ENCODE results near the gene TRIM69.
A peak's percentile ranks its signal among the peaks of the same experiment; 100 is the strongest.
"Not testable (repeated sequence)": the region's sequence is repeated elsewhere in the genome, so short reads cannot be mapped to it uniquely, and the experiment has no call there.

TRIM69 gene

DNA sequence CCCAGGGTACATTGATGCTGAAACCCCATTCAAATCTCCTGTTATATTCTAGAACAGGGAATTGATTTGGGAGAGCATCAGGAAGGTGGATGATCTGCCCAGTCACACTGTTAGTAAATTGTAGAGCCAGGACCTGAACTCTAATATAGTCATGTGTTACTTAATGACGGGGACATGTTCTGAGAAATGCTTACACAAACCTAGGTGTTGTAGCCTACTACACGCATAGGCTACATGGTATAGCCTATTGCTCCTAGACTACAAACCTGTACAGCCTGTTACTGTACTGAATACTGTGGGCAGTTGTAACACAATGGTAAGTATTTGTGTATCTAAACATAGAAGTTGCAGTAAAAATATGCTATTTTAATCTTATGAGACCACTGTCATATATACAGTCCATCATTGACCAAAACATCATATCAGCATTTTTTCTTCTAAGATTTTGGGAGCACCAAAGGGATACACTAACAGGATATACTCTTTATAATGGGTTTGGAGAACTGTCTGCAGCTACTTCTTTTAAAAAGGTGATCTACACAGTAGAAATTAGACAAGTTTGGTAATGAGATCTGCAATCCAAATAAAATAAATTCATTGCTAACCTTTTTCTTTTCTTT is 19.2 kb upstream of the TRIM69 start:
- ATAC-seq, result peak in 1 of 2 donors; percentile 7

DNA sequence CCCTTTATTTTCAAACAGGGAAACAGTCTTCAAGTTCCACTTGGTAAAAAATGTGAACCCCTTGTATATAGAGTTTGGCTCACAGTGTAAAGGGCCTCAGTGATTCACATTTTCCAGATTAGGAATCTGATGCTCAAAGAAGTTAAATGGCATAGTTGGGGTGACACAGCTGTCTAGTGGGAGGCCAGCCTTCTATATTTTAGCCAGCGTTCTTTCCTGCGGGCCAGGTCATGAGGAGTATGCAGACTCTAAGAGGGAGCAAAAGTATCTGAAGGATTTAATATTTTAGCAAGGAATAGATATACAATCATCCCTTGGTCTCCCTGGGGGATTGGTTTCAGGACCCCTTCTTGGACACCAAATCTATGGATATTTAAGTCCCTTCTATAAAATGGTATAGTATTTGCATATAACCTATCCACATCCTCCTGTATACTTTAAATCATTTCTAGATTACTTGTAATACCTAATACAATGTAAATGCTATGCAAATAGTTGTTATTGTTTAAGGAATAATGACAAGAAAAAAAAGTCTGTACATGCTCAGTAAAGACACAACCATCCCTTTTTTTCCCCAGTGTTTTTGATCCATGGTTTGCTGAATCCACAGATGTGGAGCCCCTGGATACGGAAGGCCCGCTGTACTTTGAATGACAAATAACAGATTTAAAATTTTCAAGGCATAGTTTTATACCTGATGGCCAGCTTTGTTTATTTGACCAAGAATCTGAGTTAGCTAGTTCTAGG is 18.0 kb upstream of the TRIM69 start:
- ATAC-seq, result no peak

DNA sequence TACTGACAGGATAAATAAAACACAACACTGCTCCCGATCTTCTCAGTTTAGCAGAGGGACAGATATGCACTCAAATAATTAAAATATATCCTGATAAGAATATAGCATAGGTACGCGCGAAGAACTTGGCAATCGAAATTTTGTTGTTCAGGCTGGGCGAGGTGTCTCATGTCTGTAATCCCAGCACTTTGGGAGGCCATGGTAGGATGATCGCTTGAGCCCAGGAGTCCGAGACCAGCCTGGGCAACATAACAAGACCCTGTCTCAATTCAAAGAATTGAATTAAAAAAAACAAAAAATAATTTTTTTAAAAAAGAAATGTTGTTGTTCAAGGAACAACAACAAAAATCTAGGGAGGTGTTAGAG is 17.4 kb upstream of the TRIM69 start:
- no peak for ATAC-seq

DNA sequence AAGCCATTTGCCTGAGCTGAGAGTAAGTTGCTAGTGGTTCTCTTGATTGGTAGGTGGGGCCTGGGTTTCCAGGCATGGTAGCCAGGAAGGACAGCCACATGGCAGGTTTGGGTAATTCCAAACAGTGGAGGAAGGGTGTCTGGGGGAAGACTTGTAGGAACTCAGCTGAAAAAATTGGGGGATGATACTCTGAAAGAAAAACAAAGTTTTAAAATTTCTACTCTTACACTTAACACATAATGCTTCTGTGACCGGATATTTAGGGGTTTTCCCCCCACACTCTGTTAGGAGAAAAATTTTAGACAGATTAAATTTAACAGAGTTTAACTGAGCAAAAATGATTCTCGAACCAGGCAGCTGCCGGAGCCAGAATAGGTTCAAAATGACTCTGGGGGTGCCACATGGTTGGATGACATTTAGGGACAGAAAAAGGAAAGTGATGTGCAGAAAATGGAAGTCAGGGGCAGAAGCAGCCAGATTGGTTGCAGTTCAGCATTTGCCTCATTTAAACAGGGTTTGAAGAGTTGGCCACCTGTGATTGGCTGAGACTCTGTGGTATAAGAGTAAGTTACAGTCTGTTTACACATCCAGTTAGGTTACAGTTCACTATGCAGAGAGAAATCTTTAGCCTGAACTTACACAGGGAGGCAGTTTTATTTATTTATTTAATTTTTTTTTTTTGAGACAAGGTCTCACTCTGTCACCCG is 16.9 kb upstream of the TRIM69 start:
- peak; percentile 70 to 71 for ATAC-seq

DNA sequence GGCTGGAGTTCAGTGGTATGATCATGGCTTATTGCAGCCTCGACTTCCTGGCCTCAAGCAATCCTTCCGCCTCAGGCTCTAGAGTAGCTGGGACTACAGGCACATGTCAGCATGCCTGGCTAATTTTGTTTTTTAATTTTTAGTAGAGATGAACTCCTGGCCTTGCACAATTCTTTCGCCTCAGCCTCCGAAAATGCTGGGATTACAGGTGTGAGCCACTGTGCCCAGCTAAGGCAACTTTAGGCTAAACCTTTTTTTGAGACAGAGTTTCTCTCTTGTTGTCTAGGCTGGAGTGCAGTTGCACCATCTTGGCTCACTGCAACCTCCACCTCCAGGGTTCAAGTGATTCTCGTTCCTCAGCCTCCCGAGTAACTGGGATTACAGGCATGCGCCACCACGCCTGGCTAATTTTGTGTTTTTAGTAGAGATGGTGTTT is 16.3 kb upstream of the TRIM69 start:
- ATAC-seq, result not testable (repeated sequence)

DNA sequence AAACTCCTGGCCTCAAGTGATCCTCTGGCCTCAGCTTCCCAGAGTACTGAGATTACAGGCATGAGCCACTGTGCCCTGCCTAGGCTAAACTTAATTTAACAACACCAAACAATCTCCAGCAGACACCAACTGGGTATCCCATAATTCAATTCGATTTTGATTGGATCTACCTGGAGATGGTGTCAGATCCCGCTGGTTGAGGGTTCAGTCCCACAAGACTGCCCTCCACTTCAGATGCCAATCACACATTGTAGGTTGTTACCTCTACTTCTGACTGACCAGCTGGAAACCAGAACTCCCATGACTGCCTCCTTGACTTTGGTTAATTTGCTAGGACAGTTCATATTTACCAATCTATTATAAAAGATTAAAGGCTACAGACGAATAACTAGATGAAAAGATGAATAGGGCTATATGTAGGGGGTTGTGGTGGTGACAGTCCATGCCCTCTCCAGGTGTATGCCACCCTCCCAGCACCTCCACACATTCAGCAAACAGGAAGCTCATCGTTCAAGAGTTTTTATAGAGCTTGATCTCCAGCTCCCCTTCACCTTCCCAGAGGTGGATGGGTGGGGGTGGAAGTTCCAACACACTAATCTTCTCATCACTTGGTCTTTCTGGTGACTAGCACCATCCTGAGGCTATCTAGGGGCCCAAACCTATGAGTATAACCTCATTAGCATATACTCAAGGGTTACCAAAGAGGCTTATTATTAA is 15.7 kb upstream of the TRIM69 start:
- no peak for ATAC-seq

DNA sequence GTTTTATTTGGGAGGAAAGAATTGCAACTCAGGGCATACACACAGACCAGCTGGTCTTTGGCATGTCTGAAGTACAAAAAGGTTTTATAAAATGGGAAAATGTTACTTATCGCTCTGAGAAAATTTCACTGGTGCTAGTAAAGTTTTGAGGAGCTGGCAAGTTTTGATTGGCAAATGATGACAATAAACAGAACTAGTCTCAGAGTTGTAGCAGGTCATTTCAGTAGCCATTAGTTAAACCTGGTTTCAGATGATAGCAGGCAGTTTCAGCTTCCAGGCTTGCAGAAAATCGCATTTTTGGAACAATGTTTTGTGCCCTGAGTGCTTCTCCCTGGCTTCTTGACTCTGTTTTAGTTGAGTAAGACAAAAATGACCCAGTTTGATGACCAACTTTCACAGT is 14.3 kb upstream of the TRIM69 start:
- no peak for ATAC-seq

DNA sequence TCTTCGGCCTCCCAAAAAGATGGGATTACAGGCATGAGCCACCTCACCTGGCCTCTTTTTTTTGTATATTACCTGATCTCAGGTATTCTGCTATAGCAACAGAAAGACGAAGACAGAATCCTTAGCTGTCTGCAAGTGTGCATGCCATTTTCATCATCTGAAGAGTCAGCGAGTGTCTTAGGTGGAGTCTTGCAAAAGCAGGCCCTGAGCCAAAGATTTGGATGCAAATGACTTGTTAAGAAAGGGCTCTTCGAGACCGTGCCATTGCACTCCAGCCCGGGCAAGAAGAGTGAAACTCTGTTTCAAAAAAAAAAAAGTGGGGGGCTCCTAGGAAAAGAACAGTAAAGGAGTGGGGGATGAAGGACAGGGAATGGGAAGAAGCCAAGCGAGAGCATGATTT is 10.2 kb upstream of the TRIM69 start:
- ATAC-seq, result no peak

DNA sequence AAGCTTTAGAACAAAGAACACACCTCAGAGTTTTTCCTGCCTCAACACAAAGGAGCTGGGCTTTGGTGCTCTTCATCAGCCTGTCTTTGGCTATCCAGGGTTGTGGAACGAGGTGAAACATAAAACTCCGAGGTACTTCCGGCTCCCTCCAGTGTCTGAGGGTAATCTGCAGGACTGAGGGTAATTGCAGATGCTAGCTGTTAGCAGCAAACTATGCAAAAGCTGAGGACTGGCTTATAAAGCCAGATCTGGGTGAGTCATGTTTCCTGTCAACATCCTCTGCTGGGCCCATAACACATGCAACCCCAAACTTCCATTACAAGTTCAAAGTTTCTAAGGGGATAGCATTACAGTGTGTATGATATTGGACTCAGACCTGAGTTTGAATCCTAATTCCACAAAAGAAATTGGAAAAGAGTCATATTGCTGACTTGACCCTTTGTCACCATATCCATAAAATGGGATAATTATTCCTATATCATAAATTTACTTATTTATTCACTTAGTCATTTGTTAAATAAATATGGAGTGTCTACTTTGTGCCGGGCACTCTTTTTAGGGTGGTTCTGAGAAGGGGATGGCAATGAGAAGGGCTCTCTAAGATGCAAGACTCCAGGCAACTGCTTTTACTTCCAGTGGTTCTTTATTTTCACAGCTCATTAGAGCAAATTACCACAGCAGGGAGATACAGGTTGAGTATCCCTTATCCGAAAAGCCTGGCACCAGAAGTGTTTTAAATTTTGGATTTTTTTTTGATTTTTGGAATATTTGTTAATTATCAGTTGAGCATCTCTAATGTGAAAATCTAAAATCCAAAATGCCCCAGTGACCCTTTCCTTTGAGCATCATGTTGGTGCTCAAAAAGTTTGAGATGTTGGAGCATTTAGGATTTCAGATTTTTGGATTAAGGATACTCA is 9.5 kb upstream of the TRIM69 start:
- ATAC-seq, result peak; percentile 51 to 52

DNA sequence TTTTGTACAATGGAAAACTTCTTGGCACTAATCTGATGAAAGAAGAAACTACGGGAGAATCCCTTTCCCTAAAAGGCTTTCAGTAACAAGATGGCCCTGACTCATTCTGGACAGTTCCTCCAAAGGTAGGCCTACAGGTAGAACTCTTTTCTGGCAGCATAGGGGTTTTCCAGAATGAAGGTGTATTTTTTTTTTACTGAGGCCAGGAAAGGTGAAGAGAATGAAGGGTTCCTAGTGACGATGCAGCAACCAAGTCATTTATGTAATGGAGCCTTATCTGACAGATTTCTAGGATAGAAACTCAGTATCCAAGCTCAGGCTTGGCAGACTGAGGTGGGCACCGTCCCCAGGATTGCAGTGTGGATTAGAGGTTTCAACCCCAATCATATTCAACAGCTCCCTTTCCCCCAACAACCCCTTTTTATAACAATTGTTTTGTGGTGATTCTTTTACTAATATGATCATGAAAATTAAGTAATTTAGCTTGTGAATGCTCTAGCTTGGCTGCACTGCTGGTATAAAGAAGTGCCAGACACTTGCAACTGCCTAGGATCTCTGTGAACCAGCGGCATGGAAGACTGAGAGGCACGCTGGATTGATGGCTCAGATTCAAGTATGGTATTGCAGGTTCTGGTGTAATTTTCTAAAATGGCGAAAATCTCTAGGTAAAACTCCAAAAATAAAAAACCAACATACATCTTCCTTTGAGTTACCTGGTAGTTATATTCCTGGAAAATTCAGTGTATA is 8.7 kb upstream of the TRIM69 start:
- no peak for ATAC-seq

DNA sequence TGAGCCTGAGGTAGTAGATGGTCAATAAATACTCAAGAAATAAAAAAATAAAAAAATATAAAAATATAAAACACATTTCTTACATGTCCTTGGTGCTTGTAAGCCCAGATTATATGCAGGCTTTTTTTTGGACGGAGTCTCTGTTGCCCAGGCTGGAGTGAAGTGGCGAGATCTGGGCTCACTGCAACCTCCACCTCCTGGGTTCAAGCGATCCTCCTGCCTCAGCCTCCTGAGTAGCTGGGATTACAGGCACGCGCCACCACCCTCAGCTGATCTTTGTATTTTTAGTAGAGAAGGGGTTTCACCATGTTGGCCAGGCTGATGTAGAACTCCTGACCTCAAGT is 8.1 kb upstream of the TRIM69 start:
- ATAC-seq, result not testable (repeated sequence)

DNA sequence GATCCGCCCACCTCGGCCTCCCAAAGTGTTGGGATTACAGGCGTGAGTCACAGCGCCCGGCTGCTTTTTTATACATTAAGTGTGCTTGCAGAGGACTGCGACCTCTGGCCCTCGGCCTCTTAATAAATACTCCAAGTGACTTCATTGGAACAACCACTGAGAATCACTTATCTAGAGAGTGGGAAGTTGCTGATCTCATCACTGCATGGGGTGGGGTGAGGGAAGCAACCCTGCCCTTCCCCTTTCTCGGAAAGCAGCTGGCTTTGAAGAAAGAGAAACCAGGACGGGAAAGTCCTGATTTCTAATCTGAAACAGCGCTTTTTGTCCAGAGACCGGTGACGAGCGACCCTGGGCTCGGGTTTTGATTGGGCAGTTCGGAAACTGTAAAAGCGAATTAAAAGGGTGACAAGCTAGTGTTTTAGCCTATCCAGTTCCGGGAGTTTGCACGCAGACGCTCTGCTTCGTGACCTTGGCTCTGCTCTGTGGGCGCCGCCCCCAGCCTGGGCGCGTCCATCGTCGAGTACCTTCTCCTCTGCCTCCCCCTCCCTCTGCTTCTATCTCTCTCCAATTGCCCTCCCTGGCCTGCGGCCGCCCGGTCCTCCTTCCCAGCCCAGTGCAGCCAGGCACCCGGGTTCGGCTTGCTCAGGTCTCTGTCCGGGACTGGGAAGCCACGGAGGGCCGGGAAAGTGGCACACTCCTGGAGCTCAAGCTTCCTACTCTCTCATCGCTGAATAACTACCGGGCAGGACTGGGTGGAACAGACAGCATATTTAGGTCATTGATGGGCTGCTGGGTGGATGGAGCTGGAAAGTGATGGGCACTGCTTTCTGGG is 7.5 kb upstream of the TRIM69 start:
- ATAC-seq, result peak; percentile 80 to 82

DNA sequence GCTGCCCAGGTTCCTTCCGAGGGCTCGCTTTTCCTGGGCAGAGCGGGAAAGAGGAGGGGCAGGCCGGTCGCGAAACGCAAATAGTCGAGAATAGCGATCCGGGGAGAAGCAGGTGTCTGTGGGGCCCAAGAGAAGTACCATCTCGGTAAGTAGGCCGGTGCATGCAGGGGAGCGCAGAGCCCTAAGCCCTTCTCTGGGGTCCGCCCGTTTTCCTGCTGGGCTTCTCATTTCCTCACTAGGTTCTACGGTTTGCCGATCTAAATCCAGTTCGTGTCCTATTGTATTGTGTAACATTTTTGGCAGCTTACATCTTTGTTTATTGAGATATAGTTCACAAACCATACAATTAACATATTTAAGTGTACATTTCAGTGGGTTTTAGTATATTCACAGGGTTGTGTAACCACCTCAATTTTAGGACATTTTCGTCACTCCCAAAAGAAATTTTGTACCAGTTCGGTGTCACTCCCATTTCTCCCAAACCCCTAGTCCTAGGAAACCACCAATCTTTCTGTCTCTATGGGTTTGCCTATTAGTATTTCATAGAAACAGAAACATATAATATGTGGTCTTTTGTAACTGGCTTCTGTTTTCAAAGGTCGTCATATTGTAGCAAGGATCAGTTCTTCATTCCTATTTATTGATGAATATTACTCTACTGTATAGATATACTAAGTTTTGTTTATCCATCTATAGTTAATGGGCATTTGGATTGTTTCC is 6.8 kb upstream of the TRIM69 start:
- peak in 1 of 2 donors; percentile 4 for ATAC-seq

DNA sequence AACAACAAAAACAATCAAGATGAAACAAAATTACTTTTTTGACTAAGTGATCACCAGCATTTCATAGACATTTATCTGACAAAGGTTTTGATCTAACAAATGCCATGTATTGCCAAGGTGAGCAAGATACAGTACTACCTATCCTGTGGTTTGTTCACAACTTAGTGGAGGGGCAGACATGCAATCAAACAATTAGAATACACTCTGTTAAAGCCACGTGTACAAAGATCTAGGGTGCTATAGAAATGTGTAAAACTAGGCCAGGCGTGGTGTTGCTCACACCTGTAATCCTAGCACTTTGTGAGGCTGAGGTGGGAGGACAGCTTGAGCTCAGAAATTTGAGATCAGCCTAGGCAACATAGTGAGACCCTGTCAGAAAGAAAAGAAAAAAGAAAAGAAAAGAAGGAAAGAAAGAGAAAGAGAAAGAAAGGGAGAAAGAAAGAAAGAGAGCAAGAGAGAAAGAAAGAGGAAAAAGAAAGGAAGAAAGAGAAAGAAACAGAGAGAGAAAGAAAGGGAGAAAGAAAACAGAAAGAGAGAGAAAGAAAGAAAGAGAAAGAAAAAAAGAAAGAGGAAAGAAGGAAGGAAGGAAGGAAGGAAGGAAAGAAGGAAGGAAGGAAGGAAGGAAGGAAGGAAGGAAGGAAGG is 1.4 kb upstream of the TRIM69 start:
- ATAC-seq, result peak; percentile 24 to 25

DNA sequence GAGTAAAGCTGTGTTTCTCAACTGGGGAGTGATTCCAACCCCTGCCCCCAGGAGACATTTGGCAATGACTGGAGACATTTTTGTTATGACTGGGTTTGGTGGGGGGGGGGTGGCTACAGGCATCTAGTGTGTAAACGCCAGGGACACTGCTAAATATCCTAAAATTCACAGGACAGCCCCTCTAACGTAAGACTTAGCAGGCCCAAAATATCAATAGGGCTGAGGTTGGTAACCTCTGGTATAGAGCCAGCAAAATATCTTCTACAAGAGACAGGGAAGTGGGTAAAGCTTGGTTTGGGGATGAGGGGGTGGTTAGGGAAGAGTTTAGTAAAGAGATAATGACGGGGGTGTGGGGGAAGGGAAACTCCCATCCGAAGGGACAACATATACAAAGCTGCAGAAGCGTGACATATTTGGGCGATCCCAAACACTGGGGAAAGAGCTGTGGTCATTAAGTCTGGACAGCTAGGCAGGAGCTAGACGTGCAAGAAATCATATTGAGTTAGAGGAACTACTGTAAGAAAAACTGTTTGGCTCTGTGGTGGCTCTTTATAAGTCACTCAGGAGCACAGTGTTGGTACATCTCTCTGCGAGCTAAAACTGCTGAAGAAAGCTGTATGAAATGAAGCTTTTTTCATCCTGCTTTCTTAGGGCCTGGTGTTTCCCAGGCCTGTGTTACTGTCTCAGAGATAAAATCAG is 697 bp upstream of the TRIM69 start:
- ATAC-seq, result peak; percentile 57 to 59

DNA sequence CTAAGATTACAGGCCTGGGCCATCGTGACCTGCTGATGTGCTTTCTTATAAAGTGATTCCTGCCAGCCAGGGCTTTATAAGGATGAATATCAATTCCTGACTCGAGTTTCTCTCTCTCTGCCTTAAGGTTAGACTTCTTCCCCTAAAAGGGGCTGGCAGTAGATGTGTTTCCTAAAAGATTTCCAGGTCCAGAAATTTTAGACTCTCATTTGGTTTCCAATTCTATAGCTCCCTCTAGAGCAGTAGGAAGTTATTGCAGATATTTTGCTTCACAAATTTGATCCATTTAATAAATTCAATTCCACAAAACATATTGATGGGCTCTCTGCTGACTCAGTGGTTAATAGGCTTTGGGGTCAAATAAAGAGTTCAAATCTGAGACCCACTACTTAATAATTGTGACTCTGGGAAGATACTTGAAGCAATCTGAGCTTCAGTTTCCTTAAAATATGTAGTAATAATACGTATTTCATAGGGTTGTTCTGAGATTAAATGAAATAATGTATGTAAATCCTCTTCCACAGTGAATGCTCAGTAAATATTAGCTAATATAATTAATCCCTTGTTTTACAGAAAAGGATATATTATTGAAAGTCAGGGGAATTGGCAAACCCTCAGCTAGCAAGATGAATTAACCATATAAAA is 2.1 kb downstream of the TRIM69 start:
- no peak for ATAC-seq

DNA sequence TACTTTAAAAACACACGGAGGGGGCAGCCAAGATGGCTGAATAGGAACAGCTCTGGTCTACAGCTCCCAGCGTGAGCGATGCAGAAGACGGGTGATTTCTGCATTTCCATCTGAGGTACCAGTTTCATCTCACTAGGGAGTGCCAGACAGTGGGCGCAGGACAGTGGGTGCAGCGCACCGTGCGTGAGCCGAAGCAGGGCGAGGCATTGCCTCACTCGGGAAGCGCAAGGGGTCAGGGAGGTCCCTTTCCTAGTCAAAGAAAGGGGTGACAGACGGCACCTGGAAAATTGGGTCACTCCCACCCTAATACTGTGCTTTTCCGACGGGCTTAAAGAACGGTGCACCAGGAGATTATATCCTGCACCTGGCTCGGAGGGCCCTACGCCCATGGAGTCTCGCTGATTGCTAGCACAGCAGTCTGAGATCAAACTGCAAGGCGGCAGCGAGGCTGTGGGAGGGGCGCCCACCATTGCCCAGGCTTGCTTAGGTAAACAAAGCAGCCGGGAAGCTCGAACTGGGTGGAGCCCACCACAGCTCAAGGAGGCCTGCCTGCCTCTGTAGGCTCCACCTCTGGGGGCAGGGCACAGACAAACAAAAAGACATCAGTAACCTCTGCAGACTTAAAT is 3.0 kb downstream of the TRIM69 start:
- not testable (repeated sequence) for ATAC-seq

DNA sequence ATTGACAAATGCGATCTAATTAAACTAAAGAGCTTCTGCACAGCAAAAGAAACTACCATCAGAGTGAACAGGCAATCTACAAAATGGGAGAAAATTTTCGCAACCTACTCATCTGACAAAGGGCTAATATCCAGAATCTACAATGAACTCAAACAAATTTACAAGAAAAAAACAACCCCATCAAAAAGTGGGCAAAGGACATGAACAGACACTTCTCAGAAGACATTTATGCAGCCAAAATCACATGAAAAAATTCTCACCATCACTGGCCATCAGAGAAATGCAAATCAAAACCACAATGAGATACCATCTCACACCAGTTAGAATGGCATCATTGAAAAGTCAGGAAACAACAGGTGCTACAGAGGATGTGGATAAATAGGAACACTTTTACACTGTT is 7.1 kb downstream of the TRIM69 start:
- ATAC-seq, result not testable (repeated sequence)
